H9 (cell line): ENCODE results near the gene TTC9C. TPM values are rescaled to one million over a fixed set of nuclear protein-coding genes. Genes with fewer than 3 reads are reported as not detected.

Source experiments
- DNase-seq: peaks from one replicate; pipeline ENCODE4 v3.0.0-alpha.2; 2017
- H2AFZ ChIP-seq: one replicate; pipeline ENCODE4 v1.6.1; 2013; ENCODE audit warnings: mild to moderate bottlenecking, low read length, control low read depth, moderate library complexity
- H2AK5ac ChIP-seq: 2 replicates; pipeline ENCODE4 v1.6.1; 2013; ENCODE audit warnings: low read length, control low read depth, mixed read lengths; ENCODE audit not compliant: insufficient read length
- H2BK120ac ChIP-seq: one replicate; pipeline ENCODE4 v1.6.1; 2013; ENCODE audit warnings: low read depth, mild to moderate bottlenecking, low read length, control low read depth, inconsistent platforms; ENCODE audit not compliant: poor library complexity, severe bottlenecking
- H2BK12ac ChIP-seq: 2 replicates; pipeline ENCODE4 v1.6.1; 2013; ENCODE audit warnings: low read length, control low read depth, mixed read lengths, low read depth; ENCODE audit not compliant: insufficient read length
- H2BK15ac ChIP-seq: 2 replicates; pipeline ENCODE4 v1.6.1; 2013; ENCODE audit warnings: low read depth, low read length, control low read depth
- H2BK20ac ChIP-seq: one replicate; pipeline ENCODE4 v1.6.1; 2013; ENCODE audit warnings: low read depth, mild to moderate bottlenecking, low read length, control low read depth, inconsistent platforms; ENCODE audit not compliant: poor library complexity, severe bottlenecking
- H2BK5ac ChIP-seq: 2 replicates; pipeline ENCODE4 v1.6.1; 2013; ENCODE audit warnings: low read length, control low read depth, mixed read lengths; ENCODE audit not compliant: insufficient read length
- H3K14ac ChIP-seq: 2 replicates; pipeline ENCODE4 v1.6.1; 2013; ENCODE audit warnings: low read length, control low read depth; ENCODE audit not compliant: insufficient read depth
- H3K18ac ChIP-seq: 2 replicates; pipeline ENCODE4 v1.6.1; 2013; ENCODE audit warnings: low read depth, mild to moderate bottlenecking, mixed read lengths, low read length, control low read depth; ENCODE audit not compliant: insufficient read length
- H3K23ac ChIP-seq: 2 replicates; pipeline ENCODE4 v1.6.1; 2013; ENCODE audit warnings: low read length, control low read depth, mixed read lengths, low read depth; ENCODE audit not compliant: insufficient read length
- H3K23me2 ChIP-seq: 2 replicates; pipeline ENCODE4 v1.6.1; 2013; ENCODE audit warnings: low read depth, mild to moderate bottlenecking, mixed read lengths, low read length, control low read depth; ENCODE audit not compliant: insufficient read length, poor library complexity, severe bottlenecking
- H3K27ac ChIP-seq: 2 replicates; pipeline ENCODE4 v1.5.1; 2013; ENCODE audit warnings: low read length, control low read depth, mixed read lengths, low read depth; ENCODE audit not compliant: insufficient read length
- H3K27me3 ChIP-seq: 2 replicates; pipeline ENCODE4 v1.6.1; 2013; ENCODE audit warnings: low read length, control low read depth, inconsistent platforms; ENCODE audit not compliant: insufficient read depth
- H3K4ac ChIP-seq: 2 replicates; pipeline ENCODE4 v1.6.1; 2013; ENCODE audit warnings: low read depth, mild to moderate bottlenecking, control low read depth, inconsistent platforms, low read length, moderate library complexity
- H3K4me1 ChIP-seq: 2 replicates; pipeline ENCODE4 v1.6.1; 2013; ENCODE audit warnings: low read length, control low read depth, inconsistent platforms; ENCODE audit not compliant: insufficient read depth
- H3K4me2 ChIP-seq: 2 replicates; pipeline ENCODE4 v1.6.1; 2013; ENCODE audit warnings: low read length, control low read depth, mixed read lengths; ENCODE audit not compliant: insufficient read length, insufficient read depth
- H3K56ac ChIP-seq: 2 replicates; pipeline ENCODE4 v1.6.1; 2013; ENCODE audit warnings: low read depth, mild to moderate bottlenecking, mixed read lengths, low read length, control low read depth; ENCODE audit not compliant: insufficient read length
- H3K79me1 ChIP-seq: 2 replicates; pipeline ENCODE4 v1.6.1; 2013; ENCODE audit warnings: low read depth, mild to moderate bottlenecking, moderate library complexity, low read length, control low read depth, inconsistent platforms; ENCODE audit not compliant: insufficient read depth, poor library complexity, severe bottlenecking
- H3K79me2 ChIP-seq: 2 replicates; pipeline ENCODE4 v1.6.1; 2013; ENCODE audit warnings: low read length, control low read depth, inconsistent platforms; ENCODE audit not compliant: insufficient read depth
- H3K9ac ChIP-seq: 2 replicates; pipeline ENCODE4 v1.6.1; 2013; ENCODE audit warnings: low read length, control low read depth, mixed read lengths; ENCODE audit not compliant: insufficient read length; ENCODE audit errors: extremely low read depth
- H3K9me3 ChIP-seq: one replicate; pipeline ENCODE4 v1.6.1; 2013; ENCODE audit warnings: low read depth, low read length, inconsistent platforms; ENCODE audit not compliant: control insufficient read depth
- H3T11ph ChIP-seq: one replicate; pipeline ENCODE4 v1.6.1; 2013; ENCODE audit warnings: mild to moderate bottlenecking, low read length, control low read depth, inconsistent platforms
- H4K20me1 ChIP-seq: one replicate; pipeline ENCODE4 v1.6.1; 2013; ENCODE audit not compliant: control insufficient read depth, insufficient read length, insufficient read depth
- H4K5ac ChIP-seq: 2 replicates; pipeline ENCODE4 v1.6.1; 2013; ENCODE audit warnings: low read depth, mild to moderate bottlenecking, mixed read lengths, low read length, control low read depth; ENCODE audit not compliant: insufficient read length
- H4K8ac ChIP-seq: replicated peaks from 2 replicates; pipeline ENCODE4 v1.6.1; 2013; ENCODE audit warnings: low read length, control low read depth, mixed read lengths, low read depth; ENCODE audit not compliant: insufficient read length
- H4K91ac ChIP-seq: 2 replicates; pipeline ENCODE4 v1.6.1; 2013; ENCODE audit warnings: low read depth, mild to moderate bottlenecking, moderate library complexity, mixed read lengths, low read length, control low read depth; ENCODE audit not compliant: insufficient read length
- H3K27ac Mint-ChIP-seq, 3 experiments: 2 replicates in 2 of 3; 3 replicates in 1 of 3; pipeline ENCODE4 v1.8.0; 2020 to 2021; ENCODE audit warnings: mixed read lengths in 3 of 3, mild to moderate bottlenecking in 1 of 3, moderate library complexity in 1 of 3
- H3K27me3 Mint-ChIP-seq: 2 replicates; pipeline ENCODE4 v1.8.0; 2021; ENCODE audit warnings: low read depth, mild to moderate bottlenecking, moderate library complexity, mixed read lengths
- H3K36me3 Mint-ChIP-seq, 3 experiments: 2 replicates in 2 of 3; 3 replicates in 1 of 3; pipeline ENCODE4 v1.8.0; 2020 to 2021; ENCODE audit warnings: low read depth in 3 of 3, mixed read lengths in 3 of 3; ENCODE audit not compliant: insufficient read depth in 1 of 3
- H3K4me1 Mint-ChIP-seq, 2 experiments: 2 replicates each; pipeline ENCODE4 v1.8.0; 2020; ENCODE audit warnings: mixed read lengths in 2 of 2
- H3K4me3 Mint-ChIP-seq, 2 experiments: 2 replicates in 1 of 2; 3 replicates in 1 of 2; pipeline ENCODE4 v1.8.0; 2020 to 2021; ENCODE audit warnings: mild to moderate bottlenecking in 2 of 2, mixed read lengths in 2 of 2, moderate library complexity in 1 of 2
- H3K9me3 Mint-ChIP-seq, 2 experiments: 2 replicates in 1 of 2; 3 replicates in 1 of 2; pipeline ENCODE4 v1.8.0; 2020; ENCODE audit warnings: mild to moderate bottlenecking in 2 of 2, mixed read lengths in 2 of 2, moderate library complexity in 1 of 2
- CTCF ChIP-seq: fragments of 200-600 bp; sonication (generic); conservative IDR thresholded peaks from 3 replicates; pipeline ENCODE4 v1.8.0; 2021; ENCODE audit warnings: antibody characterized with exemption, mild to moderate bottlenecking
- WGBS: extraction: QIAGEN DNeasy Blood & Tissue Kit; methylation state at CpG from one replicate; pipeline ENCODE4 v1.1.7; 2013; ENCODE audit warnings: missing lambda C conversion rate, low lambda C conversion rate, mixed read lengths; ENCODE audit not compliant: insufficient read length; ENCODE audit errors: extremely low coverage; 5-methylcytosine and 5-hydroxymethylcytosine counted together
- total RNA-seq: library from RNA; stranded (reverse); gene quantifications from 2 replicates; pipeline ENCODE4 v1.2.1, GENCODE V29; 2021

TTC9C gene
- total RNA-seq, 1 experiment from 2014 or later: 33.4 TPM

DNA sequence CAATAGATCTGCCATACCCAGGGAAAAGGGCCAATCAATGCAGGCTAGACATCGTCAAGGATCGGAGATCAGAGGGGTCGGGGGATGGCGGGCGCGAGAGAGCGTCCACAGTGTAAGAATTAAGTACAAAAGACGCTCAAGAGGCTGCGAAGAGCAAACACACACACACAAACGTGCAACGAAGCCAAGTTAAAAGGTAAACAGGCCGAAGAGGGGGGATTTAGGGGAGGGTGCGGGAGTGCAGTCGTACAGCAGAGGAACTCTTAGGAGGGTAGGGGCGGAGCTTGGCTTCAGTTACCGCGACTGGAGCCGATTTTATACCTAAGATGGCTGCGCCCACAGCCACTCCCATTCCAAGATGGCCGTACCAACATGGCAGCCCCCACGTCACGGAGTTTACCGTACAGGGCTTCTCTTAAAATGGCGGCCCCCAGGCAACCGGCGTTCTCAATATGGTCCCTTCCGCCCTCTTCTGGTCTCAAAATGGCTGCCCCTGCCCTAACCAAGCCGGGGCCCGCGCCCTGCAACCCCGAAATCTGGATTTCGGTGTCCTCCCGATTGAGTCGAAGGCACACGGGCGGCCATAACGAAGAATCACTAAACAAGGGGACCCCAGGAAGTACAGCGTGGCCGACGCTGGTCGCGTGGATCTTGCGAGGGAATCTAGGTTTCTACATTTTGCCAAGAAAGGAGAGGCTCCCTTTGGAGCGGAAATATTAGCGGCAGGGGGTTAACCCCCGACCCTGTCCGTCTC lies 18.9 kb upstream of the TTC9C start:
- peak overlapping the region; percentile 100 for H3K27ac Mint-ChIP-seq
- H3K27me3 Mint-ChIP-seq: no peaks in the 10 kb centered on the region
- Histone ChIP-seq H3K14ac (peak overlapping the region; percentile 93), H2BK15ac (no peak overlapping the region), H3K23me2 (peaks cover 28% of the 10 kb centered on the region), H3K23ac (no peak overlapping the region), H3K18ac (peak overlapping the region; percentile 96), H3K9me3 (no peaks in the 10 kb centered on the region), H4K20me1 (no peaks in the 10 kb centered on the region), H3K9ac (peak overlapping the region; percentile 91), H3K79me1 (no peaks in the 10 kb centered on the region), H3K79me2 (no peaks in the 10 kb centered on the region; the same call in 1 of the 2 replicates), H3K4me1 (peaks cover 2% of the 10 kb centered on the region; the same call in 1 of the 2 replicates), H3K4me2 (peak overlapping the region; percentile 99), H2AK5ac (no peak overlapping the region), H3K56ac (peak overlapping the region; percentile 7), H3K27ac (peak overlapping the region; percentile 92), H2AFZ (peak overlapping the region; percentile 35), H4K91ac (peak overlapping the region; percentile 10), H2BK12ac (no peak overlapping the region), H4K8ac (no peak overlapping the region), H3K27me3 (no peaks in the 10 kb centered on the region), H2BK120ac (no peak overlapping the region), H4K5ac (peak overlapping the region; percentile 97), H3K4ac (no peak overlapping the region), H3T11ph (peak overlapping the region; percentile 23), H2BK5ac (peak overlapping the region; percentile 92), H2BK20ac (no peak overlapping the region)
- WGBS: no CpG with 5 or more reads among the region's 47 CpGs
- H3K4me1 Mint-ChIP-seq: peaks cover 47 to 52% of the 10 kb centered on the region in 2 experiments
- H3K9me3 Mint-ChIP-seq: no peaks in the 10 kb centered on the region; a peak in 1 of 5 replicates
- no peak for TF ChIP-seq CTCF
- peak; percentile 98 for DNase-seq
- peak overlapping the region; percentile 84 to 91 for H3K4me3 Mint-ChIP-seq
- peaks cover 26 to 50% (median 38%) of the 10 kb centered on the region in 3 experiments for H3K36me3 Mint-ChIP-seq
